ENCODE results near the gene GNA12. TPM values are rescaled to one million over a fixed set of nuclear protein-coding genes. Genes with fewer than 3 reads are reported as not detected.

Gene GNA12
- polyA plus RNA-seq, 1 donor (not counting 4 experiments of a cell fraction or from before 2014, with no cell fraction given): 35.5 TPM

DNA sequence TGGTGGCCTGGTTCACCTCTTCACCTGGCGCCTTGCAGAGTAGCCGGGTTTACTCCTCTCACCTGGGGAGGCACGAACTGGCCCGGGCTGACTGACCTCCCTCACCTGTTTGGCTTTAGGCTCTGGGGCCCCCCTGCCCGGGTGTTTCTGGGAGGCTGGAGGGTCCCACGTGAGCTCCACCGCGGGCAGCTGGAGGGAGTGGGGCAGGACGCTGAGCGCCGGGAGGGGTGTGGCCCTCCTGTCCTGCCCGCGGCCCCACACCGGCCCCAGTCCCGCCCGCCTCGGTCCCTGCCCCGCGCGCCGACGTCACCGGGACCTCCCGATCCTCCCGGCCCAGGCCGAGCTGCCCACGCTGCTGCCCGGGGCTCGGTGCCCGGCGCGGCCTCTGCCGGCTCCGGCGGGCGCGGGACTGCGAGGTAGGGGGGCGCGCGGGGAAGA, 156.2 kb downstream of the GNA12 start, which contains the start of gene AMZ1:
TSS of gene AMZ1 (plus strand) at position 322 of the 438 bp plus-strand sequence. CDS start 12,250 bp downstream, outside the sequence.
- Histone ChIP-seq H3K27me3 (ENCODE audit: control insufficient read depth, extremely low read depth, insufficient read depth, low read length) (peaks cover 42% of the 10 kb centered on the region), H3K4me3 (ENCODE audit: control insufficient read depth in 2 of 3, extremely low read depth in 1 of 3, insufficient read depth in 2 of 3, low read depth in 1 of 3, low read length in 3 of 3) (no peak within 1 kb of the TSS), H3K9me1 (ENCODE audit: control insufficient read depth, extremely low read depth, insufficient read depth, low read length) (no peaks in the 10 kb centered on the region), H3K36me3 (ENCODE audit: control insufficient read depth in 2 of 2, extremely low read depth in 1 of 2, insufficient read depth in 2 of 2, low read length in 2 of 2) (no peaks in the 10 kb centered on the region), H3K9me3 (ENCODE audit: control insufficient read depth, low read depth, low read length) (no peaks in the 10 kb centered on the region), H3K27ac (ENCODE audit: control insufficient read depth, insufficient read depth, low read length) (no peak within 1 kb of the TSS), H3K4me1 (ENCODE audit: control insufficient read depth, extremely low read depth, insufficient read depth, low read length) (peaks cover 9% of the 10 kb centered on the region), H4K20me1 (ENCODE audit: control insufficient read depth, extremely low read depth, insufficient read depth, low read length) (no peaks in the 10 kb centered on the region), H3K9ac (ENCODE audit: control insufficient read depth, extremely low read depth, insufficient read depth, low read length) (no peak within 1 kb of the TSS), H3K79me2 (ENCODE audit: control insufficient read depth, insufficient read depth, low read length) (no peaks in the 10 kb centered on the region), H2AFZ (ENCODE audit: control insufficient read depth, low read length) (no peak within 1 kb of the TSS), H3K4me2 (ENCODE audit: control insufficient read depth, extremely low read depth, insufficient read depth, low read depth, low read length) (peak within 1 kb of the TSS; percentile 22)
- dilution Hi-C loops (cut with MboI; ENCODE audit: extremely low pct_ligation_motif_present, low sequenced_read_pairs): no loop called here
- TF ChIP-seq, protein P1, sequence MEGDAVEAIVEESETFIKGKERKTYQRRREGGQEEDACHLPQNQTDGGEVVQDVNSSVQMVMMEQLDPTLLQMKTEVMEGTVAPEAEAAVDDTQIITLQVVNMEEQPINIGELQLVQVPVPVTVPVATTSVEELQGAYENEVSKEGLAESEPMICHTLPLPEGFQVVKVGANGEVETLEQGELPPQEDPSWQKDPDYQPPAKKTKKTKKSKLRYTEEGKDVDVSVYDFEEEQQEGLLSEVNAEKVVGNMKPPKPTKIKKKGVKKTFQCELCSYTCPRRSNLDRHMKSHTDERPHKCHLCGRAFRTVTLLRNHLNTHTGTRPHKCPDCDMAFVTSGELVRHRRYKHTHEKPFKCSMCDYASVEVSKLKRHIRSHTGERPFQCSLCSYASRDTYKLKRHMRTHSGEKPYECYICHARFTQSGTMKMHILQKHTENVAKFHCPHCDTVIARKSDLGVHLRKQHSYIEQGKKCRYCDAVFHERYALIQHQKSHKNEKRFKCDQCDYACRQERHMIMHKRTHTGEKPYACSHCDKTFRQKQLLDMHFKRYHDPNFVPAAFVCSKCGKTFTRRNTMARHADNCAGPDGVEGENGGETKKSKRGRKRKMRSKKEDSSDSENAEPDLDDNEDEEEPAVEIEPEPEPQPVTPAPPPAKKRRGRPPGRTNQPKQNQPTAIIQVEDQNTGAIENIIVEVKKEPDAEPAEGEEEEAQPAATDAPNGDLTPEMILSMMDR (optimal IDR thresholded peaks at IDR 0.05 in 1 of 3, IDR thresholded peaks at IDR 0.05 in 1 of 3, conservative IDR thresholded peaks at IDR 0.05 in 1 of 3; ENCODE audit: extremely low read depth in 1 of 3, insufficient read depth in 2 of 3, low read length in 3 of 3): no peak
- TF ChIP-seq EZH2 (IDR thresholded peaks at IDR 0.05; ENCODE audit: low read length): no peak
- FAIRE-seq: no peak
- DNase-seq (ENCODE audit: low read depth, low spot score): no peak

DNA sequence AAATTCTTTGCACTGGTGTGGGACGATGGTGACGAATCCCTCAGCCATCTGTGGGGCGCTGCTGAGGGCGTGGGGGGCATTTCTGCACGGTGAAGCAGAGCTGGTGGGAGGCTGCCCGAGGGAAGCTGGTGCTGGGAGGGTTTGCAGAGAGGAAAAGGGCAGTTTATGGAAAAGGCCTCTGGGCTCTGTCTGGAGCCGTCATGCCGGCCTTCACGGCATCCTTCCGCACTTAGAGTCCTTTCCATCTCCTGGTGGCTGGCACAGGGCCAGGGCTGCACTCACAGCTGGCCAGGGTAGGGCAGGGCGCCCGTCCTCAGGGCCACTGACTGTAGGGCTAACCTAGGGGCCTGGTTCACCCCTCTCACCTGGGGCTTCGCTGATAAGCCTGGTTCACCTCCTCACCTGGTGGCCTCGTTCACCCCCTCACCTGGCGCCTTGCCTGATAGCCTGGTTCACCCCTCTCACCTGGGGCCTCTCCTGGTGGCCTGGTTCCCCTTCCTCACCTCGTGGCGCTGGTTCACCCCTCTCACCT, 156.7 kb downstream of the GNA12 start:
- Histone ChIP-seq H3K79me2 (ENCODE audit: control insufficient read depth, insufficient read depth, low read length) (no peaks in the 10 kb centered on the region), H4K20me1 (ENCODE audit: control insufficient read depth, extremely low read depth, insufficient read depth, low read length) (no peaks in the 10 kb centered on the region), H3K4me3 (ENCODE audit: control insufficient read depth in 2 of 3, extremely low read depth in 1 of 3, insufficient read depth in 2 of 3, low read depth in 1 of 3, low read length in 3 of 3) (no peak overlapping the region), H3K9me3 (ENCODE audit: control insufficient read depth, low read depth, low read length) (no peaks in the 10 kb centered on the region), H3K4me2 (ENCODE audit: control insufficient read depth, extremely low read depth, insufficient read depth, low read depth, low read length) (peak overlapping the region; percentile 22), H3K36me3 (ENCODE audit: control insufficient read depth in 2 of 2, extremely low read depth in 1 of 2, insufficient read depth in 2 of 2, low read length in 2 of 2) (no peaks in the 10 kb centered on the region), H3K9ac (ENCODE audit: control insufficient read depth, extremely low read depth, insufficient read depth, low read length) (no peak overlapping the region), H2AFZ (ENCODE audit: control insufficient read depth, low read length) (no peak overlapping the region), H3K27ac (ENCODE audit: control insufficient read depth, insufficient read depth, low read length) (no peak overlapping the region), H3K27me3 (ENCODE audit: control insufficient read depth, extremely low read depth, insufficient read depth, low read length) (peaks cover 42% of the 10 kb centered on the region), H3K9me1 (ENCODE audit: control insufficient read depth, extremely low read depth, insufficient read depth, low read length) (no peaks in the 10 kb centered on the region), H3K4me1 (ENCODE audit: control insufficient read depth, extremely low read depth, insufficient read depth, low read length) (peaks cover 9% of the 10 kb centered on the region)
- peak; percentile 93 for TF ChIP-seq EZH2 (IDR thresholded peaks at IDR 0.05; ENCODE audit: low read length)
- TF ChIP-seq, protein P1 (optimal IDR thresholded peaks at IDR 0.05 in 1 of 3, IDR thresholded peaks at IDR 0.05 in 1 of 3, conservative IDR thresholded peaks at IDR 0.05 in 1 of 3; ENCODE audit: extremely low read depth in 1 of 3, insufficient read depth in 2 of 3, low read length in 3 of 3): no peak
- dilution Hi-C loops (cut with MboI; ENCODE audit: extremely low pct_ligation_motif_present, low sequenced_read_pairs): no loop called here
- FAIRE-seq (no peak), DNase-seq (ENCODE audit: low read depth, low spot score) (no peak)

Measured in keratinocyte (primary cell).